ENCODE results near the gene PXN.

DNA sequence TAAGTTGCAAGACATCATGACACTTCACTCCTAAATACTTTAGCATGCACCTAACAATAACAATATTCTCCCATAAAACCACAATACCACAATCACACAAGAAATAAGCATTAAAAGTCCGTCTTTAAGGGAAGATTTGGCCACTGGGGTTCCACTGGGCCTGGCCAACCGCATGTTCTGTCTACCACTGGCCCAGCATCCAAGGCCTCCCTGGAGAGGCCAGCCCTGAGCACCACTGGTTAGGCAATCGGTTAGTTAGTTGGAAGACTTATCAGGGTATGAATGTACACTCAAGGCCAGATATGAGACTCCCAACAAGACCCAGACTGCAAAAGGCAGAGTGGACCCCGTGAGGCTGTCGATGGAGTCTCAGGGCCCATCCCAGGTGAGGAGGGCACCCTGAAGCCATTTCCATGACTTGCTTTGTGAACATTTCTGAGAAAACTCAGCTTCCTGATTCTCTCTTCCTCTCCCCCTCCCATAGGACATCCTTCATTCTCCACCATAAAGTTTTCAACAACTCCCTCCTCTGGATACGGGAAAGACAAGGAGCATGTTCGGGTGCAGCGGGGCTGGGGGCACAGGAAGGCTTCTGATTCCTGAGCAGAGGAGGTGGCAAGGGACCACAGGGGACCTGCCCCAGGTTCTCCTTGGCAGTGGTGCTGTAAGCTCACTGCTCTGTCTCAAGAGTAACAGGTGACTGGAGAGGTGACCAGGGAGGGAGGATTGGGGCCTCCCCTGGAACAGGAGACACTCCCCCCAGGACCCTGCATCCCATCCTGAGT is 5.9 kb downstream of the PXN start:
- TF ChIP-seq, protein P1, sequence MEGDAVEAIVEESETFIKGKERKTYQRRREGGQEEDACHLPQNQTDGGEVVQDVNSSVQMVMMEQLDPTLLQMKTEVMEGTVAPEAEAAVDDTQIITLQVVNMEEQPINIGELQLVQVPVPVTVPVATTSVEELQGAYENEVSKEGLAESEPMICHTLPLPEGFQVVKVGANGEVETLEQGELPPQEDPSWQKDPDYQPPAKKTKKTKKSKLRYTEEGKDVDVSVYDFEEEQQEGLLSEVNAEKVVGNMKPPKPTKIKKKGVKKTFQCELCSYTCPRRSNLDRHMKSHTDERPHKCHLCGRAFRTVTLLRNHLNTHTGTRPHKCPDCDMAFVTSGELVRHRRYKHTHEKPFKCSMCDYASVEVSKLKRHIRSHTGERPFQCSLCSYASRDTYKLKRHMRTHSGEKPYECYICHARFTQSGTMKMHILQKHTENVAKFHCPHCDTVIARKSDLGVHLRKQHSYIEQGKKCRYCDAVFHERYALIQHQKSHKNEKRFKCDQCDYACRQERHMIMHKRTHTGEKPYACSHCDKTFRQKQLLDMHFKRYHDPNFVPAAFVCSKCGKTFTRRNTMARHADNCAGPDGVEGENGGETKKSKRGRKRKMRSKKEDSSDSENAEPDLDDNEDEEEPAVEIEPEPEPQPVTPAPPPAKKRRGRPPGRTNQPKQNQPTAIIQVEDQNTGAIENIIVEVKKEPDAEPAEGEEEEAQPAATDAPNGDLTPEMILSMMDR (IDR thresholded peaks at IDR 0.05), result no peak
- TF ChIP-seq POLR2A (IDR thresholded peaks at IDR 0.05), result no peak

Data from body of pancreas (tissue), 4 donors.